GM12875 (cell line): Measurements from ENCODE around the gene VWA3A.

Experiments used
- H3K4me3 ChIP-seq: one replicate; pipeline ENCODE4 v1.5.1; 2011; ENCODE audit warnings: low read depth, low read length, control low read depth
- TF ChIP-seq, protein P1 (sequence below): IDR thresholded peaks from 2 replicates; pipeline ENCODE4 v1.5.1; 2011; ENCODE audit warnings: low read depth, mild to moderate bottlenecking, control low read depth, inconsistent platforms, low read length, moderate library complexity, borderline replicate concordance; ENCODE audit not compliant: insufficient read depth

VWA3A gene

DNA sequence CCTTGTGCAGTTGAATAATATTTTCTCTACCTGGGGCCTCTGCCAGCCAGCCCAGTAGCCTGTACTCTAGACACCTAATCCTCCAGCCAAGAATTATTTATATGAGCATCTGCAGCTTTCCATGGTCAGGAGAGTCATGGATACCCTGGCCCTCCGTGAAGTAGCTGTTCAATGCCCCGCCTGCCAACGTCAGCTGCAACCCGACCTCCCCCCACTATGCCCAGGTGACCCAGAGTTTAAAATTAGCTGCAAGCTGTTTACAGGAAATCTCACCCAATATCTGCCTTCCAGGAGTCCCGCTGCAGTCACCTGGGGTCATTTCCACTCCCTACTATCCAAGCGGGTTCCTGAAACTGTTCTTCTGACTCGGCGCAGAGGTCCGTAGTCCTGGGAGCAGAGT lies 82.3 kb downstream of the VWA3A start:
- no peak overlapping the region for H3K4me3 ChIP-seq
- TF ChIP-seq, protein P1, sequence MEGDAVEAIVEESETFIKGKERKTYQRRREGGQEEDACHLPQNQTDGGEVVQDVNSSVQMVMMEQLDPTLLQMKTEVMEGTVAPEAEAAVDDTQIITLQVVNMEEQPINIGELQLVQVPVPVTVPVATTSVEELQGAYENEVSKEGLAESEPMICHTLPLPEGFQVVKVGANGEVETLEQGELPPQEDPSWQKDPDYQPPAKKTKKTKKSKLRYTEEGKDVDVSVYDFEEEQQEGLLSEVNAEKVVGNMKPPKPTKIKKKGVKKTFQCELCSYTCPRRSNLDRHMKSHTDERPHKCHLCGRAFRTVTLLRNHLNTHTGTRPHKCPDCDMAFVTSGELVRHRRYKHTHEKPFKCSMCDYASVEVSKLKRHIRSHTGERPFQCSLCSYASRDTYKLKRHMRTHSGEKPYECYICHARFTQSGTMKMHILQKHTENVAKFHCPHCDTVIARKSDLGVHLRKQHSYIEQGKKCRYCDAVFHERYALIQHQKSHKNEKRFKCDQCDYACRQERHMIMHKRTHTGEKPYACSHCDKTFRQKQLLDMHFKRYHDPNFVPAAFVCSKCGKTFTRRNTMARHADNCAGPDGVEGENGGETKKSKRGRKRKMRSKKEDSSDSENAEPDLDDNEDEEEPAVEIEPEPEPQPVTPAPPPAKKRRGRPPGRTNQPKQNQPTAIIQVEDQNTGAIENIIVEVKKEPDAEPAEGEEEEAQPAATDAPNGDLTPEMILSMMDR: no peak

DNA sequence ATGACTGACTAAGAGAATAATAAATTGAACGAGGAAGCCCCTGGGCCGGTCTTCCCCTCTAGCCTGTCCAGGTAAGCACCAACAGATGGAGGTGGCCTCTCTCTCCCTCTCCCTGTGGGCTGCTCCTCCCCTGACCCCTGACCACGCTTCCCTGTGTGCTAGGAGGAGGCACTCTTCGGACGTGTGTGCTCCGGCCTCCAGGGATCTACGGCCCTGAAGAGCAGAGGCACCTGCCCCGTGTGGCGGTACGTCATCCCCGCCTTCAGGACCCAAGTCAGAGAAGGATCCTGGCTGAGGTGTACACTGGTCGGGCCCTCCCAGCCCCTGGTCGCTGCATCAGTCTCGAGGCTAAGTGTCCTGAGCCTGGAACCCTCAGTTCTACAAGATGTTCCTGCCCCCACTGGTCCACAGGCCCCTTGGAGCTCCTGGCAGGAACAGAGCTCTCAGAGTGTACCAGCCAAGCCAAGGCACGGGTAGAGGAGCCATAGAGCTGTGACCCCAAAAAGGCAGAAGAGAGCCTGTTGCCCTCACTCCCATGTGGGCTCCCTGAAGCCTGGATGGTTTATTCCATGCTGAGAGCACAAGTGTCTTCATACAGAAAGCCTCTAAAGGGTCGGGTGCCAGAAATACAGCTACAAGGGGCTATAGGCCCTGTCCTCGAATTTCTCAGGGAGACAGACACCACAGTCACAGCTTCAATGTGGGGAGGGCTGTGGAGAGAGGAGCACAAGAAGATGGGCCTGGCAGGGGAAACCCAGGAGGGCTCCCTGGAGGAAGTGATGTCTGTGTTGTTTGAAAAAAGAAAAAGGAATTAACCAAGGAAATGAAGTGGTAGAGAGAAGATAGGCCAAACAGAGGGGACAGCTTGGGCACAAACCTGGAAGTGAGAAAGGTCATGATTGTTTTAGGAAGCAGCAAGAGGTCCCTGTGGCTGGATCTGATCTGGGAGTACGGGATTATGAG lies 85.9 kb downstream of the VWA3A start:
- TF ChIP-seq, protein P1: no peak
- H3K4me3 ChIP-seq: no peak overlapping the region

DNA sequence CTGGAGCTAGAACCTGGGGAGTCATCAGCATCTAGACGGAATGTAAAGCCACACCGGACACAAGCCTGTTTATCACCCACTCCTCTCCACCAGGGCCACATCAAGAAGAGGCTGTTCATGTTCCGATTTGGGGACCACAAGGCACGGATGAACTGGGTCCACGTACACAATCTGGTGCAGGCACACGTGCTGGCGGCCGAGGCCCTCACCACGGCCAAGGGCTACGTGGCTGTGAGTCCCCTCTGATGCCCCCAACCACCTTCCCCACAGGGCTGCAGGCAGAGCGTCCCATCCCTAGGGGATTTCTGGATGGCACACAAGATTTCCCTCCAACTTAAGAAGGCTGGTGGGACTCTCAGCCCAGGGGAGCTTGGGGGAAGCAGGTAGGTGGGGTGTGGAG lies 89.1 kb downstream of the VWA3A start:
- TF ChIP-seq, protein P1: no peak

DNA sequence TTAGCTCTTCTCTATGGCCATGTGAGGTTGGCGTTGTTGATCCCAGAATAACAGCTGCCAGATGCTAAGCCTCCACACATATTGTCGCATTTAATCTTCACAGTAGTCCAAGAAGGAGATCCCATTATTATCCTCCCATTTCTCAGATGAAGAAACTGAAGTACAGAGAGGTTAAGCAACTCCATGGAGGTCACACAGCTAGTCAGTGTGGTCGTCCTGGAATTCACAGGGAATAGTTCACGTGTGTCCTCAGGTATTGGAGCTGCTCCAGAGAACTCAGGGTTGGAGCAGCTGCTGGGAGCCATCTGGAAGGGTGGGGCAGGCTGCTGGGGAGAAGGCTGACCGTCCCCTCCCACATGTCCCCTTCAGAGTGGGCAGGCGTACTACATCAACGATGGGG lies 89.5 kb downstream of the VWA3A start:
- TF ChIP-seq, protein P1: no peak
- H3K4me3 ChIP-seq: no peak overlapping the region

More for the DNA sequence above, 89.1 kb downstream of the VWA3A start:
- H3K4me3 ChIP-seq: no peak overlapping the region

DNA sequence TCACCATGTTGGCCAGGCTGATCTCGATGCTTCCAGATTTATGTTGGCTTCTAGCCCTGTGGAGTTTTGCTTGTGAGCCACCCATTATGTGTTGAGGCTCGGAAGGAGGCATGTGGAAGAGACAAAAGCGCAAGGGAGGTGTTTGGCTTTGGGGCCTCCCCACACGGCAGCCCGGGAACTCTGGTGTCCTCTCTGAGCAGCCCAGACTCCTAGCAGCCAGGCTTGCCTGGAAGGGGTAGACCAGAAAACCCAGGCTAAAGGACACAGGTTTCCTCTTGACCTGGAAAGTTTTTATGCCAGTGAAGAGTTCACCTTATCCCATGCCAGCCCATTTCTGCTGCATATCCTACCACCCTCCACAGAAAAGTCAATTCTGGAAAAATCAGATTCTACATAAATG lies 91.0 kb downstream of the VWA3A start:
- H3K4me3 ChIP-seq: no peak overlapping the region
- TF ChIP-seq, protein P1: no peak

- H3K4me3 ChIP-seq: no peak overlapping the region
- TF ChIP-seq, protein P1: peak; percentile 65
Measured at GRCh38 chr16:22183901-22184614, 91.7 kb downstream of the VWA3A start.
